Smooth muscle cell (in vitro differentiated cells): Measurements from ENCODE around the gene DLGAP4. TPM values are rescaled to one million over a fixed set of nuclear protein-coding genes. Genes with fewer than 3 reads are reported as not detected.

Source experiments
- DNase-seq: peaks from one replicate; lab custom pipeline; 2025; ENCODE audit not compliant: unreplicated experiment; lab: John Stamatoyannopoulos, UW
- H2AFZ ChIP-seq: fragments of 200-600 bp; sonication (generic); 2 replicates; pipeline ENCODE4 v1.6.0; 2016; ENCODE audit warnings: antibody characterized with exemption, low read depth, mild to moderate bottlenecking
- H3F3A ChIP-seq: fragments of 200-600 bp; sonication (generic); 2 replicates; pipeline ENCODE4 v1.6.0; 2017; ENCODE audit warnings: antibody characterized with exemption, low read depth
- H3K27ac ChIP-seq: fragments of 200-600 bp; sonication (generic); 2 replicates; pipeline ENCODE4 v1.5.1; 2016; ENCODE audit warnings: low read depth, mild to moderate bottlenecking
- H3K27me3 ChIP-seq: fragments of 200-600 bp; sonication (generic); 2 replicates; pipeline ENCODE4 v1.6.1; 2016; ENCODE audit warnings: low read depth, mild to moderate bottlenecking
- H3K36me3 ChIP-seq: fragments of 200-600 bp; sonication (generic); 2 replicates; pipeline ENCODE4 v1.5.1; 2016; ENCODE audit warnings: low read depth
- H3K4me1 ChIP-seq: fragments of 200-600 bp; sonication (generic); 2 replicates; pipeline ENCODE4 v1.5.1; 2016; ENCODE audit warnings: low read depth
- H3K4me2 ChIP-seq: fragments of 200-600 bp; sonication (generic); 2 replicates; pipeline ENCODE4 v1.6.0; 2016; ENCODE audit warnings: mild to moderate bottlenecking
- H3K4me3 ChIP-seq: fragments of 200-600 bp; sonication (generic); 2 replicates; pipeline ENCODE4 v1.5.1; 2016; ENCODE audit warnings: mild to moderate bottlenecking
- H3K79me2 ChIP-seq: fragments of 200-600 bp; sonication (generic); 2 replicates; pipeline ENCODE4 v1.6.0; 2016; ENCODE audit warnings: low read depth, mild to moderate bottlenecking
- H3K9ac ChIP-seq: fragments of 200-600 bp; sonication (generic); 2 replicates; pipeline ENCODE4 v1.6.0; 2016; ENCODE audit warnings: low read depth
- H3K9me3 ChIP-seq: fragments of 200-600 bp; sonication (generic); replicated peaks from 2 replicates; pipeline ENCODE4 v1.5.1; 2016; ENCODE audit warnings: low read depth
- H4K20me1 ChIP-seq: fragments of 200-600 bp; sonication (generic); 2 replicates; pipeline ENCODE4 v1.6.0; 2016; ENCODE audit warnings: low read depth
- WGBS: methylation state at CpG from one replicate; pipeline ENCODE4 v1.1.7; 2016; ENCODE audit warnings: low lambda C conversion rate; 5-methylcytosine and 5-hydroxymethylcytosine counted together
- polyA plus RNA-seq: library from polyadenylated mRNA; unstranded; fragments of >200 nt; fragmentation: Nextera tagmentation; extraction: Ambion mirVana; gene quantifications from 2 replicates; pipeline ENCODE4 v1.2.1, GENCODE V29; 2016
- total RNA-seq: library from RNA; depleted of rRNA; stranded (reverse); fragments of >200 nt; gene quantifications from 2 replicates; pipeline ENCODE4 v1.2.3, GENCODE V29; 2014
- TF ChIP-seq, protein P1 (sequence below): fragments of 200-600 bp; sonication (generic); IDR thresholded peaks from 2 replicates; pipeline ENCODE4 v1.5.1; 2017; ENCODE audit warnings: borderline replicate concordance, mild to moderate bottlenecking, antibody characterized with exemption; ENCODE audit not compliant: insufficient read depth, poor library complexity, severe bottlenecking

The DLGAP4 gene
- total and polyA plus RNA-seq, 2 experiments from 2014 or later, result 86.8 to 102 TPM

DNA sequence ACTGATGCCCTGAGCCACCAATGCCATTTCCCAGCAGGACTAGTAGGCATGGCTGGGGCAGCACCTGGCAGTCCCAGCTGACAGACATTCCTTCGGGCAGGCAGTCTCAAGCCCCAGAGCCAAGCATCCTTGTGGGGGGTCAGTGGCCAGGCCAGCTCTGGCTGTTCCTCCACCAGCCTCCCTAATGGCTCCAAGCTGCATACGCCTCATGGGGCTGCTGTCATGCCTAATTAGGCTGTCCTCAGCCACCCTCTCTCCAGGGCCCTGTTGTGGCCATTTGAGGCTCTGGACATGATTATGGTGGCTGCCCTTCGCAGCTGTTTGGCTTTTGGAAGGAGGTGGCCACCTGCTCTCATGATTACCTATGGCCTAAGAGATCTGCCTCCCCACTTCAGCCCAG, 79.4 kb downstream of the DLGAP4 start:
- Histone ChIP-seq H4K20me1 (no peaks in the 10 kb centered on the region), H3K4me1 (no peaks in the 10 kb centered on the region), H2AFZ (no peak overlapping the region), H3K9me3 (no peaks in the 10 kb centered on the region), H3K27me3 (peaks cover 3% of the 10 kb centered on the region), H3K27ac (no peak overlapping the region), H3K79me2 (no peaks in the 10 kb centered on the region), H3K9ac (no peak overlapping the region), H3F3A (no peaks in the 10 kb centered on the region), H3K36me3 (no peaks in the 10 kb centered on the region), H3K4me2 (no peak overlapping the region), H3K4me3 (no peak overlapping the region)
- no peak for DNase-seq
- 86% methylated on average over 3 of the region's 3 CpGs for WGBS
- TF ChIP-seq, protein P1, sequence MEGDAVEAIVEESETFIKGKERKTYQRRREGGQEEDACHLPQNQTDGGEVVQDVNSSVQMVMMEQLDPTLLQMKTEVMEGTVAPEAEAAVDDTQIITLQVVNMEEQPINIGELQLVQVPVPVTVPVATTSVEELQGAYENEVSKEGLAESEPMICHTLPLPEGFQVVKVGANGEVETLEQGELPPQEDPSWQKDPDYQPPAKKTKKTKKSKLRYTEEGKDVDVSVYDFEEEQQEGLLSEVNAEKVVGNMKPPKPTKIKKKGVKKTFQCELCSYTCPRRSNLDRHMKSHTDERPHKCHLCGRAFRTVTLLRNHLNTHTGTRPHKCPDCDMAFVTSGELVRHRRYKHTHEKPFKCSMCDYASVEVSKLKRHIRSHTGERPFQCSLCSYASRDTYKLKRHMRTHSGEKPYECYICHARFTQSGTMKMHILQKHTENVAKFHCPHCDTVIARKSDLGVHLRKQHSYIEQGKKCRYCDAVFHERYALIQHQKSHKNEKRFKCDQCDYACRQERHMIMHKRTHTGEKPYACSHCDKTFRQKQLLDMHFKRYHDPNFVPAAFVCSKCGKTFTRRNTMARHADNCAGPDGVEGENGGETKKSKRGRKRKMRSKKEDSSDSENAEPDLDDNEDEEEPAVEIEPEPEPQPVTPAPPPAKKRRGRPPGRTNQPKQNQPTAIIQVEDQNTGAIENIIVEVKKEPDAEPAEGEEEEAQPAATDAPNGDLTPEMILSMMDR, result no peak

DNA sequence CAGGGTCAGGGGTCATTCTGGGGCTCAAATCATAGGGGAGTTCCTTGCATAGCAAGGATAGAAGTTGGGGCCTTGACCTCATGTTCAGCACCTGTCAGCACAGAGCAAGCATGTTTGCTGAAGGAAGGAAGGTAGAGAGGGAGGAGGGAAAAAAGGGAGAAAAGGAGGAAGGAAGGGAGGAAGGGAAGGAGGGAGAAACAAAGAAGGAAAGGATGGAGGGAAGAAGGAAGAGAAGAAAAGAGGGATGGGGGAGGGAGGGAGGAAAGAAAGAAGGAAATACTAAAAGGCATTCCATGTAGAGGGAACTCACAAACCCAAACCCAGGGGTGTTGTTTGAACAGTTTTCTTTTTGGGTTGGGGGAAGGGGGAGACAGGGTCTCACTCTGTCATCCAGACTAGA, 80.1 kb downstream of the DLGAP4 start:
- Histone ChIP-seq H3K9me3 (no peaks in the 10 kb centered on the region), H3F3A (no peaks in the 10 kb centered on the region), H3K36me3 (no peaks in the 10 kb centered on the region), H3K27ac (no peak overlapping the region), H2AFZ (no peak overlapping the region), H3K4me1 (no peaks in the 10 kb centered on the region), H3K27me3 (peaks cover 3% of the 10 kb centered on the region), H3K4me3 (no peak overlapping the region), H3K79me2 (no peaks in the 10 kb centered on the region), H3K4me2 (no peak overlapping the region), H3K9ac (no peak overlapping the region), H4K20me1 (no peaks in the 10 kb centered on the region)
- TF ChIP-seq, protein P1, result no peak
- DNase-seq, result no peak

DNA sequence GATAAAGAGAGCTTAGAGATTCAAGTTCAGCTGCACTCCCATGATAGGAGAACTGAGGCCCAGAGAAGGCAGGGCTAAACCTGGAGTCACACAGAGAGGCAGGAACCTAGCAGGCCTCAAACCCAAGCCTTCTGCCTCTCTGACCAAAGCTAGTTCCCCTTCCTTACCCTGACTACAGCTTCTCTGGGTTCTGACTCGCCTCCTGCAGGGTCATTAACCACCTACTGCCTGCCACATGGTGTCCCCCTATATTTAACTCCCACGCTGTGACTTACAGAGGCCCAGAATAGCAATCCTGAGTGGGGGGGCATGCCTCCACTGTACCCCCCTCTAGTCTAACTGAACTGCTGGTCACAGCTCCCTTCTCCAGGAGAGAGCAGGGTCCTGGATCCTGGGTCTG, 84.1 kb downstream of the DLGAP4 start:
- Histone ChIP-seq H3K4me3 (no peak overlapping the region), H3K27ac (no peak overlapping the region), H3K4me1 (no peaks in the 10 kb centered on the region), H3K27me3 (peaks cover 3% of the 10 kb centered on the region), H2AFZ (no peak overlapping the region), H3F3A (no peaks in the 10 kb centered on the region), H3K36me3 (no peaks in the 10 kb centered on the region), H3K9ac (no peak overlapping the region), H3K9me3 (no peaks in the 10 kb centered on the region), H3K79me2 (no peaks in the 10 kb centered on the region), H4K20me1 (no peaks in the 10 kb centered on the region), H3K4me2 (no peak overlapping the region)
- DNase-seq, result no peak
- WGBS, result 85% methylated on average over 2 of the region's 2 CpGs
- TF ChIP-seq, protein P1, result no peak

DNA sequence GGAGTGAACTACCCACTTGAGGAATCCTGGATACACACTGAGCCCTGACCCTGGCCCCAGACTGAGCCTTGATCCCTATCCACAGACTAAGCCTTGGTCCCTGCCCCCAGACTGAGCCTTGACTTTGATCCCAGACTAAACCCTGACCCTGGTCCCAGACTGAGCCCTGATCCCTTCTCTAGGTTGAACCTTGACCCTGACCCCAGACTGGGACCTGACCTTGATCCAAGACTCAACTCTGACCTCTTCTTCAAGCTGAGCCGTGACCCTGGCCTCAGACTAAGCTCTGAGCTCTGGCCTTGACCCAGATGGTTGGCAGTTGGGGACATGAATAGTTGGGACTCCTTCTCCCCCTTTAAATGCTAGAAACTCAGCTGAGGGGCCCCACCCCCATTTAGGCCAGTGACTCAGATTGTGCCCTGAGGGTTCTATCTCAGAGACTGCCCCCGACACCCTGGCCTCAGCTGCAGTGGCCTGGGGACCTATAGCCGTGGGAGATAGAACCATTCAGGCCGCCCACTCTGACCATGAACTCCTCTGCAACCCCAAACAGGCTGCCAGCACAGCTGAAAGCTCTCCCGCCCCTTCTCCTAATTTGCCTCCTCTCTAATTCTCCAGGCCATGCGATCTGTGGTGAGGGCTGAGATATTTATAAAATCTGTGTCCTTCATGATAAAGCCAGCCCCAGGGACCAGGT, 84.7 kb downstream of the DLGAP4 start:
- Histone ChIP-seq H3K4me1 (no peaks in the 10 kb centered on the region), H4K20me1 (no peaks in the 10 kb centered on the region), H3K9me3 (no peaks in the 10 kb centered on the region), H3K36me3 (no peaks in the 10 kb centered on the region), H3K4me2 (no peak overlapping the region), H2AFZ (no peak overlapping the region), H3K9ac (no peak overlapping the region), H3K4me3 (no peak overlapping the region), H3K27me3 (peaks cover 3% of the 10 kb centered on the region), H3F3A (no peaks in the 10 kb centered on the region), H3K27ac (no peak overlapping the region), H3K79me2 (no peaks in the 10 kb centered on the region)
- no peak for DNase-seq
- TF ChIP-seq, protein P1, result no peak
- WGBS, result 38% methylated on average over 6 of the region's 6 CpGs
